PC-9 (cell line): ENCODE results near the gene TULP4. TPM values are rescaled to one million over a fixed set of nuclear protein-coding genes. Genes with fewer than 3 reads are reported as not detected.
"Not testable (repeated sequence)": the region's sequence is repeated elsewhere in the genome, so short reads cannot be mapped to it uniquely, and the experiment has no call there.

Source experiments
- BruUV-seq: library from RNA; stranded (reverse); fragments of 400-500 nt; replicated peaks from 2 replicates; lab custom pipeline; 2021; lab: Mats Ljungman, UMichigan
- CTCF ChIA-PET: fragments of 300-600 bp; sonication (Branson Sonifier 250); formaldehyde crosslinking; loops from one replicate; lab custom pipeline; 2022; ENCODE audit warnings: antibody characterized with exemption; lab: Charles Lee
- POLR2A ChIA-PET: fragments of 300-600 bp; sonication (Branson Sonifier 250); formaldehyde crosslinking; loops from one replicate; lab custom pipeline; 2022; ENCODE audit warnings: antibody characterized with exemption; ENCODE audit not compliant: unreplicated experiment; lab: Charles Lee
- DNase-seq, 2 experiments: peaks; one replicate each; pipeline versions ENCODE4 v3.0.0 to v3.0.0-alpha.2; 2015 to 2022; ENCODE audit warnings: mixed read lengths in 1 of 2
- H2AFZ ChIP-seq: fragments of 200-600 bp; sonication (generic); 2 replicates; pipeline ENCODE4 v1.8.1; 2017; ENCODE audit warnings: antibody characterized with exemption
- H3F3A ChIP-seq: fragments of 200-600 bp; sonication (generic); 2 replicates; pipeline ENCODE4 v1.8.1; 2017; ENCODE audit warnings: antibody characterized with exemption, mild to moderate bottlenecking, low read depth; ENCODE audit not compliant: insufficient read depth
- H3K27ac ChIP-seq: fragments of 200-600 bp; sonication (generic); 2 replicates; pipeline ENCODE4 v1.6.1; 2016; ENCODE audit warnings: mixed run types
- H3K27me3 ChIP-seq: fragments of 200-600 bp; sonication (generic); 2 replicates; pipeline ENCODE4 v1.6.1; 2016; ENCODE audit warnings: low read depth, mixed run types; ENCODE audit not compliant: insufficient read depth
- H3K36me3 ChIP-seq: fragments of 200-600 bp; sonication (generic); 2 replicates; pipeline ENCODE4 v1.6.1; 2016; ENCODE audit warnings: low read depth, mixed run types
- H3K4me1 ChIP-seq: fragments of 200-600 bp; sonication (generic); replicated peaks from 2 replicates; pipeline ENCODE4 v1.6.1; 2016; ENCODE audit warnings: mixed run types; ENCODE audit not compliant: insufficient read depth
- H3K4me2 ChIP-seq: fragments of 200-600 bp; sonication (generic); 2 replicates; pipeline ENCODE4 v1.6.1; 2017; ENCODE audit warnings: mixed run types
- H3K4me3 ChIP-seq: fragments of 200-600 bp; sonication (generic); 2 replicates; pipeline ENCODE4 v1.6.1; 2016; ENCODE audit warnings: mixed run types
- H3K79me2 ChIP-seq: fragments of 200-600 bp; sonication (generic); 2 replicates; pipeline ENCODE4 v1.6.1; 2017; ENCODE audit warnings: low read depth, mixed run types
- H3K9me2 ChIP-seq: fragments of 200-600 bp; sonication (generic); 2 replicates; pipeline ENCODE4 v1.8.1; 2017; ENCODE audit warnings: mild to moderate bottlenecking; ENCODE audit not compliant: insufficient read depth
- H3K9me3 ChIP-seq: fragments of 200-600 bp; sonication (generic); 2 replicates; pipeline ENCODE4 v1.8.1; 2016; ENCODE audit warnings: low read depth; ENCODE audit not compliant: insufficient read depth
- H4K20me1 ChIP-seq: fragments of 200-600 bp; sonication (generic); 2 replicates; pipeline ENCODE4 v1.8.1; 2017; ENCODE audit not compliant: insufficient read depth
- CTCF ChIP-seq: fragments of 200-600 bp; sonication (generic); conservative IDR thresholded peaks from 2 replicates; pipeline ENCODE4 v1.6.1; 2017; ENCODE audit warnings: mixed run types, antibody characterized with exemption, mild to moderate bottlenecking, moderate library complexity
- EZH2 ChIP-seq: fragments of 200-600 bp; sonication (generic); IDR thresholded peaks from 2 replicates; pipeline ENCODE4 v1.8.0; 2017; ENCODE audit warnings: antibody characterized with exemption, low read depth
- intact Hi-C: fragments of 100-400 bp; cut with micrococcal nuclease; formaldehyde crosslinking; loops from one replicate; pipeline ENCODE4 v1.10.0; 2022; ENCODE audit not compliant: unreplicated experiment
- total RNA-seq: library from RNA; stranded (reverse); gene quantifications from 2 replicates; pipeline ENCODE4 v1.2.3, GENCODE V29; 2021

The TULP4 gene
- total RNA-seq, 1 experiment from 2014 or later = 34.0 TPM

DNA sequence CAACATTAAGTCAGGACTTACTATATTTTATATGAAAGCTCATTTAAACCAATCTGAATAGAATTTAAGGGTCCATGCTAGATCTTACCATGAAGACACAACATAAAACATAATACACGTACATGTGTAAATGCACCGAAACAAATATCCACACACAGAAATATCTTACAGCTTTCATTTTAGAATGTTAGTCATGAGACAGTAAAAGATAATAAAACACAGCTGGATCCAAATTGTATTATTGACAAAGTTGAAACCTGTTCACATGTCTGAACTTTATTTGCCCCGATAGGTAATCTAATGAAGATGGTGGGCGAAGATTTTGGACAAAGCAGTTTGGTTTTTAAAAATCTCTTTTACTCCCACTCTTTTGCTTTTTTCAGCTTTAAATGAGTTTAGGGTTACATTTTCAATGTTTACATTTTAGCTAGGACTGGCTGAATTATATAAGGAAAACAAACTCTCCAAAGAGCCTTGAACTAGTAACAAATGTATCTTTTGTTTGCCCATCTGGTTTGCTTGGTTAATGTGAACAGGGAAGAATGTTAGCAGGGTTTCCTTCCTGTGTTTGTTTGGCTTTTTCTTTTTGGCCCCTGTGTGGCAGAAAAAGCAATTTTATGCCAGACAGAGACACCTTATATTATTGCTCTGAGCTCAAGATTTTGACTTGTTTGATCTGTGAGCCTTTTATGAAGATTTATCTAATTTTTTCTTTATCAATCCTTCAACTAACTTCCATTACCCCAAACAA lies 242.5 kb downstream of the TULP4 start:
- ChIA-PET POLR2A (no interaction called here), CTCF (interaction anchor here (0.5 kb wide), 1 partner anchor 334 kb away, joined by 4 read pairs; no protein-coding TSS in a partner anchor)
- Histone ChIP-seq H3F3A (no peaks in the 10 kb centered on the region), H2AFZ (no peak overlapping the region), H3K4me2 (no peak overlapping the region), H3K27me3 (no peaks in the 10 kb centered on the region), H3K36me3 (no peaks in the 10 kb centered on the region), H3K9me3 (no peaks in the 10 kb centered on the region), H3K27ac (no peak overlapping the region), H4K20me1 (no peaks in the 10 kb centered on the region), H3K4me3 (no peak overlapping the region), H3K4me1 (0 out of 2 replicates have a peak, but pooled peaks cover 6% of the 10 kb centered on the region), H3K9me2 (no peaks in the 10 kb centered on the region; the same call in 1 of the 2 replicates), H3K79me2 (no peaks in the 10 kb centered on the region)
- no peak for DNase-seq
- TF ChIP-seq EZH2 (no peak), CTCF (no peak)
- BruUV-seq = no TSS peak
- intact Hi-C loops = no loop called here

DNA sequence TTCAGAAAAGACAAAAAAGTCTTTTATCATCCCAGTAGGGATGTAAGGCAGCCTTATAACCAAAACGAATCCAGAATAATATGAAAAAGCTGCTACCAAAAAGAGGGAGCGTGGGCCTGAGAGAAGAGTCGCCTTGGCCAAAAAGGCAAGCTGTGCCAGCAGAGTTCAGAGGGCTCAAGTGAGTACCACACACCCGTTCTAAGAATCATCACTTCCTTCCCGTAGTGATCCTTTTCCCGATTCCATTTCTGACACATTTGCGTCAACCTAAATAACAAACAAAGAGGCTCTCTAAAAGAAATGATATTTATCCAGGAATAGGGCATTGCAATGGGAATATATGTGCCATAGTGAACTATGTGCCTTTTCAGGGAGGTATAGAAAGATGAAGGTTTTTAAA lies 243.8 kb downstream of the TULP4 start:
- H3K27ac ChIP-seq = no peak overlapping the region
- no peak overlapping the region for H3K4me2 ChIP-seq

DNA sequence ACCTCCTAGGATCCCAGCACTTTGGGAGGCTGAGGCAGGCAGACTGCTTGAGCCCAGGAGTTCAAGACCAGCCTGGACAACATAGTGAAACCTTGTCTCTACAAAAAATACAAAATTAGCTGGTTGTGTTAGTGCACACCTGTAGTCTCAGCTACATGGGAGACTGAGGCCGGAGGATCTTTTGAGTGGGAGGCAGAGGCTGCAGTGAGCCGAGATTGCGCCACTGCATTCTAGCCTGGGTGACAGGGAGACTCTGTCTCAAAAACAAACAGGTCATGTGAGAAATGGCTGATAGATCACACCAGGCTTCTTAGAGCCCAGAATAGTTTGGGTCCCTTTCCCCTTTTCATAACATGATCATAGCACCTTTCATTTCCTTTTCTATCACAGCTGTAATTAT lies 244.8 kb downstream of the TULP4 start:
- intact Hi-C loops = not testable (repeated sequence)

More for the DNA sequence above, 243.8 kb downstream of the TULP4 start:
- CTCF ChIA-PET = no interaction called here
- H3K9me3 ChIP-seq = no peaks in the 10 kb centered on the region
- no peaks in the 10 kb centered on the region for H4K20me1 ChIP-seq
- no peaks in the 10 kb centered on the region; the same call in 1 of the 2 replicates for H3F3A ChIP-seq
- no peak overlapping the region for H2AFZ ChIP-seq
- intact Hi-C loops = no loop called here
- H3K36me3 ChIP-seq = no peaks in the 10 kb centered on the region
- H3K9me2 ChIP-seq = no peaks in the 10 kb centered on the region; the same call in 1 of the 2 replicates
- 0 out of 2 replicates have a peak, but pooled peaks cover 6% of the 10 kb centered on the region for H3K4me1 ChIP-seq
- peaks cover 10% of the 10 kb centered on the region for H3K79me2 ChIP-seq
- no peaks in the 10 kb centered on the region for H3K27me3 ChIP-seq
- TF ChIP-seq EZH2 = no peak
- POLR2A ChIA-PET = no interaction called here
- no TSS peak for BruUV-seq
- DNase-seq = no peak
- H3K4me3 ChIP-seq = no peak overlapping the region

GRCh38 chr6:158557927-158558326 lies 245.7 kb downstream of the TULP4 start:
- no peaks in the 10 kb centered on the region for H3K36me3 ChIP-seq
- no peak overlapping the region for H3K4me2 ChIP-seq
- BruUV-seq = no TSS peak
- DNase-seq = no peak
- intact Hi-C loops = no loop called here
- H4K20me1 ChIP-seq = peaks cover 10% of the 10 kb centered on the region
- no peaks in the 10 kb centered on the region; the same call in 1 of the 2 replicates for H3K9me2 ChIP-seq
- no peak overlapping the region for H3K27ac ChIP-seq
- peaks cover 23% of the 10 kb centered on the region for H3K4me1 ChIP-seq
- CTCF ChIA-PET = no interaction called here
- H3K27me3 ChIP-seq = no peaks in the 10 kb centered on the region
- peaks cover 3% of the 10 kb centered on the region; the same call in 1 of the 2 replicates for H3F3A ChIP-seq
- H3K9me3 ChIP-seq = no peaks in the 10 kb centered on the region
- TF ChIP-seq CTCF (no peak), EZH2 (no peak)
- H2AFZ ChIP-seq = no peak overlapping the region
- H3K79me2 ChIP-seq = peaks cover 28% of the 10 kb centered on the region
- POLR2A ChIA-PET = no interaction called here
- H3K4me3 ChIP-seq = no peak overlapping the region

More for the DNA sequence above, 244.8 kb downstream of the TULP4 start:
- H4K20me1 ChIP-seq, H3K27me3 ChIP-seq, H3K9me3 ChIP-seq, H3K36me3 ChIP-seq, DNase-seq, H3K27ac ChIP-seq, BruUV-seq, H3F3A ChIP-seq, H3K4me3 ChIP-seq, POLR2A ChIA-PET, H2AFZ ChIP-seq, H3K4me2 ChIP-seq, H3K9me2 ChIP-seq: not testable (repeated sequence)
- Histone ChIP-seq H3K79me2 (peaks cover 20% of the 10 kb centered on the region), H3K4me1 (peaks cover 15% of the 10 kb centered on the region)
- CTCF ChIA-PET = interaction anchor here (0.7 kb wide), 1 partner anchor 342 kb away, joined by 4 read pairs; no protein-coding TSS in a partner anchor
